HEK293 (cell line): ENCODE measurements around the gene TALDO1.

Experiments used
- CTCF ChIA-PET: fragments of 350-600 bp; formaldehyde crosslinking; extraction: SDS; loops from one replicate; lab custom pipeline; 2021; ENCODE audit warnings: antibody characterized with exemption; lab: Yijun Ruan, JAX
- POLR2A ChIA-PET: fragments of 300-600 bp; formaldehyde crosslinking; extraction: SDS; loops from one replicate; lab custom pipeline; 2020; ENCODE audit warnings: antibody characterized with exemption, inconsistent platforms; lab: Yijun Ruan, JAX
- H3K27ac ChIP-seq: fragments of 200-500 bp; sonication (Bioruptor generic); 2 replicates; pipeline ENCODE4 v1.5.1; 2014; ENCODE audit warnings: low read depth, low read length, control low read depth, inconsistent platforms; ENCODE audit errors: extremely low read depth
- H3K36me3 ChIP-seq, 2 experiments: fragments of 200-500 bp in 1 of 2; sonication (Bioruptor generic) in 1 of 2; 1 replicate in 1 of 2; 2 replicates in 1 of 2; pipeline ENCODE4 v1.5.1; 2014 to 2017; ENCODE audit warnings: inconsistent platforms in 2 of 2, low read length in 2 of 2; ENCODE audit not compliant: control insufficient read depth in 2 of 2, insufficient read depth in 1 of 2
- H3K4me1 ChIP-seq: fragments of 200-500 bp; sonication (Bioruptor generic); 2 replicates; pipeline ENCODE4 v1.5.1; 2014; ENCODE audit warnings: mild to moderate bottlenecking, low read length, inconsistent platforms; ENCODE audit not compliant: control insufficient read depth, insufficient read depth
- H3K4me3 ChIP-seq: 2 replicates; pipeline ENCODE4 v1.5.1; 2011; ENCODE audit warnings: low read depth, mild to moderate bottlenecking, control low read depth, low read length, moderate library complexity
- H3K9me3 ChIP-seq: fragments of 200-500 bp; sonication (Bioruptor generic); 2 replicates; pipeline ENCODE4 v1.5.1; 2014; ENCODE audit warnings: low read depth, low read length, inconsistent platforms; ENCODE audit not compliant: control insufficient read depth, insufficient read depth
- HOXA7 ChIP-seq: sonication (generic); formaldehyde crosslinking; IDR thresholded peaks from 2 replicates; pipeline ENCODE4 v1.8.1; 2022; ENCODE audit warnings: missing genetic modification reagents, borderline replicate concordance
- KLF1 ChIP-seq: fragments of 450-650 bp; formaldehyde crosslinking; IDR thresholded peaks from 2 replicates; pipeline ENCODE4 v1.5.1; 2016; ENCODE audit warnings: missing biosample characterization, missing genetic modification characterization
- KLF16 ChIP-seq: fragments of 450-650 bp; formaldehyde crosslinking; IDR thresholded peaks from 2 replicates; pipeline ENCODE4 v1.5.1; 2017; ENCODE audit warnings: missing biosample characterization, missing genetic modification characterization
- KLF9 ChIP-seq: fragments of 450-650 bp; formaldehyde crosslinking; IDR thresholded peaks from 2 replicates; pipeline ENCODE4 v1.5.1; 2016; ENCODE audit warnings: missing biosample characterization, missing genetic modification characterization, low read depth
- MYNN ChIP-seq: fragments of 450-650 bp; formaldehyde crosslinking; IDR thresholded peaks from 2 replicates; pipeline ENCODE4 v1.5.1; 2016; ENCODE audit warnings: missing biosample characterization, missing genetic modification characterization, borderline replicate concordance
- MZF1 ChIP-seq: fragments of 450-650 bp; formaldehyde crosslinking; IDR thresholded peaks from 2 replicates; pipeline ENCODE4 v1.5.1; 2017; ENCODE audit warnings: missing biosample characterization, missing genetic modification characterization, borderline replicate concordance
- OVOL3 ChIP-seq: fragments of 450-650 bp; formaldehyde crosslinking; IDR thresholded peaks from 2 replicates; pipeline ENCODE4 v1.5.1; 2016; ENCODE audit warnings: missing biosample characterization, missing genetic modification characterization
- SETDB1 ChIP-seq: IDR thresholded peaks from one replicate; pipeline ENCODE4 v1.6.1; 2017; ENCODE audit warnings: mild to moderate bottlenecking, low read length, moderate library complexity, mixed read lengths; ENCODE audit not compliant: insufficient read length
- ZBTB48 ChIP-seq: fragments of 450-650 bp; formaldehyde crosslinking; IDR thresholded peaks from 2 replicates; pipeline ENCODE4 v1.5.1; 2016; ENCODE audit warnings: missing biosample characterization, missing genetic modification characterization
- ZIC2 ChIP-seq: fragments of 450-650 bp; formaldehyde crosslinking; IDR thresholded peaks from 2 replicates; pipeline ENCODE4 v1.5.1; 2016; ENCODE audit warnings: missing biosample characterization, missing genetic modification characterization
- ZNF37A ChIP-seq: fragments of 450-650 bp; IDR thresholded peaks from 2 replicates; pipeline ENCODE4 v1.5.1; 2018; ENCODE audit warnings: missing biosample characterization, missing genetic modification characterization
- ZNF416 ChIP-seq: fragments of 450-650 bp; formaldehyde crosslinking; IDR thresholded peaks from 2 replicates; pipeline ENCODE4 v1.5.1; 2016; ENCODE audit warnings: missing biosample characterization, missing genetic modification characterization
- ZNF529 ChIP-seq: fragments of 450-650 bp; formaldehyde crosslinking; IDR thresholded peaks from 2 replicates; pipeline ENCODE4 v1.5.1; 2017; ENCODE audit warnings: missing genetic modification characterization, missing biosample characterization; ENCODE audit not compliant: insufficient replicate concordance
- ZSCAN23 ChIP-seq: fragments of 450-650 bp; formaldehyde crosslinking; IDR thresholded peaks from 2 replicates; pipeline ENCODE4 v1.5.1; 2016; ENCODE audit warnings: missing biosample characterization, missing genetic modification characterization
- ZXDB ChIP-seq: fragments of 450-650 bp; formaldehyde crosslinking; IDR thresholded peaks from 2 replicates; pipeline ENCODE4 v1.5.1; 2016; ENCODE audit warnings: missing biosample characterization, missing genetic modification characterization
- TF ChIP-seq, protein P1 (sequence below): fragments of 450-650 bp; formaldehyde crosslinking; IDR thresholded peaks from 2 replicates; pipeline ENCODE4 v1.5.1; 2016; ENCODE audit warnings: missing biosample characterization, missing genetic modification characterization
- TF ChIP-seq, protein P2 (sequence below): fragments of 450-650 bp; formaldehyde crosslinking; IDR thresholded peaks from 2 replicates; pipeline ENCODE4 v1.5.1; 2016; ENCODE audit warnings: missing biosample characterization, missing genetic modification characterization, low read depth
- TF ChIP-seq, protein P3 (sequence below): sonication (generic); formaldehyde crosslinking; IDR thresholded peaks from 2 replicates; pipeline ENCODE4 v1.8.1; 2022; ENCODE audit warnings: mild to moderate bottlenecking, moderate library complexity, missing genetic modification reagents
- TF ChIP-seq, protein P4 (sequence below): fragments of 450-650 bp; IDR thresholded peaks from 2 replicates; pipeline ENCODE4 v1.5.1; 2018; ENCODE audit warnings: missing biosample characterization, mild to moderate bottlenecking, missing genetic modification characterization
- TF ChIP-seq, protein P5 (sequence below): fragments of 450-650 bp; formaldehyde crosslinking; IDR thresholded peaks from 2 replicates; pipeline ENCODE4 v1.5.1; 2016; ENCODE audit warnings: missing biosample characterization, missing genetic modification characterization

Gene TALDO1

DNA sequence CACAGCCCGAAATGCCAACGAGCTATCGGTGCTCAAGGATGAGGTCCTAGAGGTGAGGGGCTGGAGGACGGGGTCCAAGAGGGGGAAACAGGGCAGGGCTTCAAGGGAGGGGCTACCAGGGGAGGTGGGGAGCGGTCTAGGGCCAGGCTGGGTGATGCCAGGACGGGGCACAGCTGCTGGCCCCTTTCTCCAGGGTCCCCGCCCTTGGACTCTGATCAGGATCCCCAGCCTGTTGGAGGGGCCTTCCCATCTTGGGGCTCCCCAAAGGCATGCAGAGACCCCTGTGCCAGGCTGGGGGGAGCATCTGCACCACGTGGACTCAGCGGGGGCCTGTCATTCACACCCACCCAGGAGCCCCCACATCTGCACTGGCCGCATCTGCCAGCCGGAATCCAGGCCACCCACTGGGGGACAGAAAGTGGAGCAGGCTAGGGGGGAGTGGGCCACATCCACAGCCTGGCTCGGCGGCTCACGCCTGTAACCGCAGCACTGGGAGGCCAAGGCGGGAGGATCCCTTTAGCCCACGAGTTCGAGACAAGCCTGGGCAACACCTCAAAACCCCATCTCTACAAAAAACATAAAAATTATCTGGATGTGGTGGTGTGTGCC, 22.4 kb upstream of the TALDO1 start:
- no peaks in the 10 kb centered on the region; the same call in 1 of the 2 replicates for H3K4me1 ChIP-seq
- ChIA-PET CTCF (interaction anchor here (0.6 to 3.3 kb wide), 5 partner anchors 29 to 170 kb away, joined by 3 to 28 read pairs (median 5); partner anchors contain the start of genes DEAF1 and TMEM80), POLR2A (interaction anchor here (1.5 kb wide), 1 partner anchor 149 kb away, joined by 3 read pairs; no protein-coding TSS in a partner anchor)
- H3K36me3 ChIP-seq: no peaks in the 10 kb centered on the region
- no peak overlapping the region for H3K4me3 ChIP-seq
- no peaks in the 10 kb centered on the region for H3K9me3 ChIP-seq
- H3K27ac ChIP-seq: no peak overlapping the region
- TF ChIP-seq KLF16 (tag by site-specific recombination) (no peak), ZNF37A (tag by site-specific recombination) (no peak), ZSCAN23 (tag by site-specific recombination) (no peak), ZBTB48 (tag by site-specific recombination) (no peak), KLF1 (tag by site-specific recombination) (no peak), MZF1 (tag by site-specific recombination) (no peak), HOXA7 (CRISPR knock-in tag) (no peak)
- TF ChIP-seq, protein P1, sequence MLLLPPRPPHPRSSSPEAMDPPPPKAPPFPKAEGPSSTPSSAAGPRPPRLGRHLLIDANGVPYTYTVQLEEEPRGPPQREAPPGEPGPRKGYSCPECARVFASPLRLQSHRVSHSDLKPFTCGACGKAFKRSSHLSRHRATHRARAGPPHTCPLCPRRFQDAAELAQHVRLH (tag by site-specific recombination): no peak

DNA sequence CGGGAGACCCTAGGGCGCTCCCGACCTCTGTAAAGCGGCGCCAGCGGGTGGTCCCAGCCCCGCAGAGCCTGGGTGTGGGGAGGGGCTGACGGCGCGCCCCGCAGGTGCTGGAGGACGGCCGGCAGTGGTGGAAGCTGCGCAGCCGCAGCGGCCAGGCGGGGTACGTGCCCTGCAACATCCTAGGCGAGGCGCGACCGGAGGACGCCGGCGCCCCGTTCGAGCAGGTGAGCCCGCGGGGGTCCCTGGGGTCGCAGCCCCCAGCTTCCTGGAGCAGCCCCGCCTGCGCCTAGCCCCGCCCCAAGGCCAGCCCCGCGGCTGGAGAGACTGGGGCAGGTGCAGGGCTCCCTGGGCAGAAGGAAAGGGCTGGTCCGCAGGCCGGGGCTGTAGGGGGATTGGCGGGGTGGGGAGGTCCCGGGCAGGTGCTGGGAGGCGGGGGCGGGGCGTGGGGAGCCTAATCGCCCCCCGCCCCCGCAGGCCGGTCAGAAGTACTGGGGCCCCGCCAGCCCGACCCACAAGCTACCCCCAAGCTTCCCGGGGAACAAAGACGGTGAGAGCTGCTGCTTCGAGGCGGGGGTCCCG, 21.6 kb upstream of the TALDO1 start:
- Histone ChIP-seq H3K4me1 (no peaks in the 10 kb centered on the region; the same call in 1 of the 2 replicates), H3K9me3 (no peaks in the 10 kb centered on the region), H3K36me3 (no peaks in the 10 kb centered on the region), H3K4me3 (no peak overlapping the region), H3K27ac (no peak overlapping the region)
- ChIA-PET POLR2A (interaction anchor here (1.0 to 1.6 kb wide), 5 partner anchors 19 to 150 kb away, joined by 3 to 13 read pairs (median 5); partner anchors contain the start of genes DEAF1, GATD1 and TMEM80), CTCF (interaction anchor here (0.6 to 3.1 kb wide), 8 partner anchors 19 to 171 kb away, joined by 3 to 17 read pairs (median 4); partner anchors contain the start of genes TALDO1 and TMEM80)
- TF ChIP-seq SETDB1: no peak
- TF ChIP-seq ZXDB (tag by site-specific recombination): no peak
- TF ChIP-seq MYNN (tag by site-specific recombination): no peak
- TF ChIP-seq ZNF416 (tag by site-specific recombination): no peak
- TF ChIP-seq, protein P2, sequence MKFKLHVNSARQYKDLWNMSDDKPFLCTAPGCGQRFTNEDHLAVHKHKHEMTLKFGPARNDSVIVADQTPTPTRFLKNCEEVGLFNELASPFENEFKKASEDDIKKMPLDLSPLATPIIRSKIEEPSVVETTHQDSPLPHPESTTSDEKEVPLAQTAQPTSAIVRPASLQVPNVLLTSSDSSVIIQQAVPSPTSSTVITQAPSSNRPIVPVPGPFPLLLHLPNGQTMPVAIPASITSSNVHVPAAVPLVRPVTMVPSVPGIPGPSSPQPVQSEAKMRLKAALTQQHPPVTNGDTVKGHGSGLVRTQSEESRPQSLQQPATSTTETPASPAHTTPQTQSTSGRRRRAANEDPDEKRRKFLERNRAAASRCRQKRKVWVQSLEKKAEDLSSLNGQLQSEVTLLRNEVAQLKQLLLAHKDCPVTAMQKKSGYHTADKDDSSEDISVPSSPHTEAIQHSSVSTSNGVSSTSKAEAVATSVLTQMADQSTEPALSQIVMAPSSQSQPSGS: no peak
- TF ChIP-seq, protein P3, sequence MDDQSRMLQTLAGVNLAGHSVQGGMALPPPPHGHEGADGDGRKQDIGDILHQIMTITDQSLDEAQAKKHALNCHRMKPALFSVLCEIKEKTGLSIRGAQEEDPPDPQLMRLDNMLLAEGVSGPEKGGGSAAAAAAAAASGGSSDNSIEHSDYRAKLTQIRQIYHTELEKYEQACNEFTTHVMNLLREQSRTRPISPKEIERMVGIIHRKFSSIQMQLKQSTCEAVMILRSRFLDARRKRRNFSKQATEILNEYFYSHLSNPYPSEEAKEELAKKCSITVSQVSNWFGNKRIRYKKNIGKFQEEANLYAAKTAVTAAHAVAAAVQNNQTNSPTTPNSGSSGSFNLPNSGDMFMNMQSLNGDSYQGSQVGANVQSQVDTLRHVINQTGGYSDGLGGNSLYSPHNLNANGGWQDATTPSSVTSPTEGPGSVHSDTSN (CRISPR knock-in tag): no peak
- TF ChIP-seq ZIC2 (tag by site-specific recombination): no peak
- TF ChIP-seq, protein P4, sequence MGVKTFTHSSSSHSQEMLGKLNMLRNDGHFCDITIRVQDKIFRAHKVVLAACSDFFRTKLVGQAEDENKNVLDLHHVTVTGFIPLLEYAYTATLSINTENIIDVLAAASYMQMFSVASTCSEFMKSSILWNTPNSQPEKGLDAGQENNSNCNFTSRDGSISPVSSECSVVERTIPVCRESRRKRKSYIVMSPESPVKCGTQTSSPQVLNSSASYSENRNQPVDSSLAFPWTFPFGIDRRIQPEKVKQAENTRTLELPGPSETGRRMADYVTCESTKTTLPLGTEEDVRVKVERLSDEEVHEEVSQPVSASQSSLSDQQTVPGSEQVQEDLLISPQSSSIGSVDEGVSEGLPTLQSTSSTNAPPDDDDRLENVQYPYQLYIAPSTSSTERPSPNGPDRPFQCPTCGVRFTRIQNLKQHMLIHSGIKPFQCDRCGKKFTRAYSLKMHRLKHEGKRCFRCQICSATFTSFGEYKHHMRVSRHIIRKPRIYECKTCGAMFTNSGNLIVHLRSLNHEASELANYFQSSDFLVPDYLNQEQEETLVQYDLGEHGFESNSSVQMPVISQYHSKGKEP (tag by site-specific recombination): no peak
- TF ChIP-seq OVOL3: no peak
- no peak for TF ChIP-seq KLF9 (tag by site-specific recombination)
- no peak for TF ChIP-seq ZNF529 (tag by site-specific recombination)
- TF ChIP-seq, protein P5, sequence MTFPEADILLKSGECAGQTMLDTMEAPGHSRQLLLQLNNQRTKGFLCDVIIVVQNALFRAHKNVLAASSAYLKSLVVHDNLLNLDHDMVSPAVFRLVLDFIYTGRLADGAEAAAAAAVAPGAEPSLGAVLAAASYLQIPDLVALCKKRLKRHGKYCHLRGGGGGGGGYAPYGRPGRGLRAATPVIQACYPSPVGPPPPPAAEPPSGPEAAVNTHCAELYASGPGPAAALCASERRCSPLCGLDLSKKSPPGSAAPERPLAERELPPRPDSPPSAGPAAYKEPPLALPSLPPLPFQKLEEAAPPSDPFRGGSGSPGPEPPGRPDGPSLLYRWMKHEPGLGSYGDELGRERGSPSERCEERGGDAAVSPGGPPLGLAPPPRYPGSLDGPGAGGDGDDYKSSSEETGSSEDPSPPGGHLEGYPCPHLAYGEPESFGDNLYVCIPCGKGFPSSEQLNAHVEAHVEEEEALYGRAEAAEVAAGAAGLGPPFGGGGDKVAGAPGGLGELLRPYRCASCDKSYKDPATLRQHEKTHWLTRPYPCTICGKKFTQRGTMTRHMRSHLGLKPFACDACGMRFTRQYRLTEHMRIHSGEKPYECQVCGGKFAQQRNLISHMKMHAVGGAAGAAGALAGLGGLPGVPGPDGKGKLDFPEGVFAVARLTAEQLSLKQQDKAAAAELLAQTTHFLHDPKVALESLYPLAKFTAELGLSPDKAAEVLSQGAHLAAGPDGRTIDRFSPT (tag by site-specific recombination): no peak
